Measurements from ENCODE around the gene TMEM125. TPM values are rescaled to one million over a fixed set of nuclear protein-coding genes. Genes with fewer than 3 reads are reported as not detected.

The TMEM125 gene
- total RNA-seq, 3 donors from 2014 or later = 19.3 to 30.1 TPM; not detected in 1

- no peak overlapping the region for H3K27ac ChIP-seq
- TF ChIP-seq POLR2A (IDR thresholded peaks at IDR 0.05) = no peak
- TF ChIP-seq CTCF (IDR thresholded peaks at IDR 0.05) = no peak
- TF ChIP-seq POLR2AphosphoS5 (IDR thresholded peaks at IDR 0.05) = no peak
- no peak overlapping the region for H3K4me3 ChIP-seq
- intact Hi-C loops (cut with DNase I; ENCODE audit: low total_unique reads) = no loop called here
- peaks cover 0 to 4% of the 10 kb centered on the region in 2 donors for H3K9me3 ChIP-seq
- H3K4me1 ChIP-seq = no peaks in the 10 kb centered on the region
- DNase-seq (ENCODE audit: low spot score in 2 of 2) = no peak
- H3K27me3 ChIP-seq = no peaks in the 10 kb centered on the region
- no peaks in the 10 kb centered on the region for H3K36me3 ChIP-seq
Measured at GRCh38 chr1:43322506-43322905, 52.7 kb downstream of the TMEM125 start.

Other genes starting within 250 kb of the TMEM125 start
- 10 to 100 TPM; 34.9 to 61.6 (median 46.4) TPM for gene EBNA1BP2, start 97.7 kb upstream of the TMEM125 start, total RNA-seq
- gene CFAP57, start 97.7 kb upstream of the TMEM125 start, total RNA-seq = under 1 TPM; 0.16 to 0.88 (median 0.66) TPM
- 10 to 100 TPM in 1 of 3 donors, 1 to 10 TPM in 1, not detected in 1; 7.2 to 31.3 TPM for gene C1orf210, start 15.6 kb downstream of the TMEM125 start, total RNA-seq
- 10 to 100 TPM in 2 of 3 donors, 1 to 10 TPM in 1; 9.4 to 39.0 (median 24.2) TPM for gene TIE1, start 31.0 kb downstream of the TMEM125 start, total RNA-seq
- not detected for gene MPL, start 67.8 kb downstream of the TMEM125 start, total RNA-seq
- 1 to 10 TPM; 1.3 to 5.8 (median 1.3) TPM for gene CDC20, start 89.0 kb downstream of the TMEM125 start, total RNA-seq
- 10 to 100 TPM; 45.9 to 60.6 (median 55.5) TPM for gene ELOVL1, start 98.0 kb downstream of the TMEM125 start, total RNA-seq
- gene MED8, start 119.8 kb downstream of the TMEM125 start, total RNA-seq = 10 to 100 TPM; 38.3 to 42.9 (median 38.8) TPM
- 10 to 100 TPM; 29.1 to 49.2 (median 44.3) TPM for gene SZT2, start 119.9 kb downstream of the TMEM125 start, total RNA-seq
- gene HYI, start 183.9 kb downstream of the TMEM125 start, total RNA-seq = 10 to 100 TPM; 66.6 to 79.3 (median 70.1) TPM

All from breast epithelium (tissue), 4 donors.